SK-N-SH treated with all-trans-retinoic acid at 6 μM for 48 hours (cell line): ENCODE results near the gene SIPA1L2.

Experiments used
- ATAC-seq: fragments of 200-7000 bp; cut with Tn5 transposase; 3 replicates; pipeline ENCODE4 v1.9.1; 2020; ENCODE audit warnings: mild to moderate bottlenecking, moderate library complexity
- CREB5 ChIP-seq: fragments of 250-450 bp; sonication (Bioruptor Pico); IDR thresholded peaks from 2 replicates; pipeline ENCODE4 v1.5.1; 2020; ENCODE audit warnings: low read depth, mild to moderate bottlenecking, moderate library complexity
- CSDC2 ChIP-seq: fragments of 250-450 bp; sonication (Bioruptor Pico); IDR thresholded peaks from 2 replicates; pipeline ENCODE4 v1.5.0; 2020; ENCODE audit warnings: mild to moderate bottlenecking, moderate library complexity
- CSRNP3 ChIP-seq: fragments of 250-450 bp; sonication (Bioruptor Pico); IDR thresholded peaks from 2 replicates; pipeline ENCODE4 v1.5.1; 2021; ENCODE audit warnings: mild to moderate bottlenecking, moderate library complexity
- ESRRG ChIP-seq: fragments of 250-450 bp; sonication (Bioruptor Pico); IDR thresholded peaks from 2 replicates; pipeline ENCODE4 v1.6.1; 2021; ENCODE audit warnings: mild to moderate bottlenecking
- GLIS3 ChIP-seq: fragments of 250-450 bp; sonication (Bioruptor Pico); IDR thresholded peaks from 2 replicates; pipeline ENCODE4 v1.5.0; 2020; ENCODE audit warnings: mild to moderate bottlenecking, moderate library complexity
- ISL1 ChIP-seq: fragments of 250-450 bp; sonication (Bioruptor Pico); IDR thresholded peaks from 2 replicates; pipeline ENCODE4 v2.1.2; 2022; ENCODE audit warnings: mild to moderate bottlenecking, moderate library complexity
- PATZ1 ChIP-seq: fragments of 250-450 bp; sonication (Bioruptor Pico); IDR thresholded peaks from 2 replicates; pipeline ENCODE4 v1.8.0; 2020; ENCODE audit warnings: mild to moderate bottlenecking, moderate library complexity, borderline replicate concordance
- POU6F1 ChIP-seq: fragments of 250-450 bp; sonication (Bioruptor Pico); IDR thresholded peaks from 2 replicates; pipeline ENCODE4 v1.8.0; 2021; ENCODE audit warnings: low read depth, mild to moderate bottlenecking, moderate library complexity, borderline replicate concordance
- PPARA ChIP-seq: fragments of 250-450 bp; sonication (Bioruptor Pico); IDR thresholded peaks from 2 replicates; pipeline ENCODE4 v1.5.0; 2020; ENCODE audit warnings: mild to moderate bottlenecking, borderline replicate concordance
- RARB ChIP-seq: fragments of 250-450 bp; sonication (Bioruptor Pico); IDR thresholded peaks from 2 replicates; pipeline ENCODE4 v1.8.0; 2021; ENCODE audit warnings: mild to moderate bottlenecking, moderate library complexity
- SNAI2 ChIP-seq: fragments of 250-450 bp; sonication (Bioruptor Pico); IDR thresholded peaks from 2 replicates; pipeline ENCODE4 v1.5.0; 2020; ENCODE audit warnings: mild to moderate bottlenecking, moderate library complexity
- TCF4 ChIP-seq: fragments of 250-450 bp; sonication (Bioruptor Pico); IDR thresholded peaks from 2 replicates; pipeline ENCODE4 v1.8.0; 2021; ENCODE audit warnings: mild to moderate bottlenecking, moderate library complexity, borderline replicate concordance
- TOX ChIP-seq: fragments of 250-450 bp; sonication (Bioruptor Pico); IDR thresholded peaks from 2 replicates; pipeline ENCODE4 v1.8.0; 2021; ENCODE audit warnings: mild to moderate bottlenecking, moderate library complexity, borderline replicate concordance
- TSHZ2 ChIP-seq: fragments of 250-450 bp; sonication (Bioruptor Pico); IDR thresholded peaks from 2 replicates; pipeline ENCODE4 v1.5.0; 2020; ENCODE audit warnings: mild to moderate bottlenecking, moderate library complexity
- ZC3H10 ChIP-seq: fragments of 250-450 bp; sonication (Bioruptor Pico); IDR thresholded peaks from 2 replicates; pipeline ENCODE4 v1.5.1; 2021; ENCODE audit warnings: mild to moderate bottlenecking, moderate library complexity
- ZFP3 ChIP-seq: fragments of 250-450 bp; sonication (Bioruptor Pico); IDR thresholded peaks from 2 replicates; pipeline ENCODE4 v1.5.0; 2020; ENCODE audit warnings: mild to moderate bottlenecking, moderate library complexity
- ZFP30 ChIP-seq: fragments of 450-650 bp; formaldehyde crosslinking; IDR thresholded peaks from 2 replicates; pipeline ENCODE4 v1.5.0; 2022; ENCODE audit warnings: mild to moderate bottlenecking, moderate library complexity
- ZNF565 ChIP-seq: fragments of 450-650 bp; formaldehyde crosslinking; conservative IDR thresholded peaks from 2 replicates; pipeline ENCODE4 v1.5.0; 2020; ENCODE audit warnings: low read depth, mild to moderate bottlenecking, moderate library complexity
- ZNF70 ChIP-seq: fragments of 450-650 bp; formaldehyde crosslinking; IDR thresholded peaks from 2 replicates; pipeline ENCODE4 v1.5.0; 2020; ENCODE audit warnings: mild to moderate bottlenecking, moderate library complexity
- ZNF8 ChIP-seq: fragments of 450-650 bp; formaldehyde crosslinking; IDR thresholded peaks from 2 replicates; pipeline ENCODE4 v1.5.0; 2020; ENCODE audit warnings: mild to moderate bottlenecking, moderate library complexity

SIPA1L2 gene

GRCh38 chr1:232594768-232595698, 34.9 kb downstream of the SIPA1L2 start:
- no peak for ATAC-seq
- TF ChIP-seq ZC3H10 (CRISPR knock-in tag) (no peak), TSHZ2 (CRISPR knock-in tag) (no peak), CSRNP3 (no peak), ZNF565 (CRISPR knock-in tag) (no peak), ZFP30 (CRISPR knock-in tag) (no peak), POU6F1 (CRISPR knock-in tag) (no peak), GLIS3 (CRISPR knock-in tag) (no peak), RARB (no peak), TOX (no peak), PPARA (CRISPR knock-in tag) (no peak), CSDC2 (no peak), ESRRG (CRISPR knock-in tag) (no peak)

GRCh38 chr1:232593717-232594502, 36.0 kb downstream of the SIPA1L2 start:
- peak; percentile 35 for ATAC-seq

More at GRCh38 chr1:232593717-232594502, 36.0 kb downstream of the SIPA1L2 start:
- TF ChIP-seq ZFP3 (CRISPR knock-in tag) (no peak), GLIS3 (CRISPR knock-in tag) (no peak), PATZ1 (CRISPR knock-in tag) (no peak), ZNF8 (no peak), ZNF70 (CRISPR knock-in tag) (no peak), TOX (no peak), ESRRG (CRISPR knock-in tag) (no peak), ZC3H10 (CRISPR knock-in tag) (no peak), RARB (no peak), ZNF565 (CRISPR knock-in tag) (no peak), ISL1 (CRISPR knock-in tag) (no peak), SNAI2 (no peak), TCF4 (CRISPR knock-in tag) (no peak), ZFP30 (CRISPR knock-in tag) (no peak), POU6F1 (CRISPR knock-in tag) (no peak), CSDC2 (no peak), CREB5 (CRISPR knock-in tag) (no peak)
- TF ChIP-seq, all 23 proteins: peak for 0
